OCI-LY3 (cell line): ENCODE data around the gene LXN.

Experiments used
- H2AFZ ChIP-seq: fragments of 200-600, 300-600 bp; shearing (Covaris generic); 2 replicates; pipeline ENCODE4 v1.6.0; 2014; ENCODE audit warnings: antibody characterized with exemption, low read depth, low read length
- H3K27ac ChIP-seq: fragments of 200-600, 300-600 bp; sonication (generic); 2 replicates; pipeline ENCODE4 v1.5.1; 2014; ENCODE audit warnings: mild to moderate bottlenecking, low read length, moderate library complexity, mixed read lengths
- H3K27me3 ChIP-seq: fragments of 200-600, 300-600 bp; sonication (generic); 2 replicates; pipeline ENCODE4 v1.6.1; 2014; ENCODE audit warnings: low read depth, low read length, mixed read lengths
- H3K36me3 ChIP-seq: fragments of 200-600, 300-600 bp; sonication (generic); replicated peaks from 2 replicates; pipeline ENCODE3; 2014; ENCODE audit warnings: low read depth, low read length, mixed read lengths
- H3K4me1 ChIP-seq: fragments of 300-600, 200-600 bp; sonication (generic); 2 replicates; pipeline ENCODE4 v1.6.1; 2014; ENCODE audit warnings: low read length, mixed read lengths
- H3K4me2 ChIP-seq: fragments of 200-600, 300-600 bp; sonication (generic); 2 replicates; pipeline ENCODE4 v1.6.1; 2014; ENCODE audit warnings: low read length, mixed read lengths
- H3K4me3 ChIP-seq: fragments of 300-600, 200-600 bp; sonication (generic); 2 replicates; pipeline ENCODE4 v1.5.1; 2014; ENCODE audit warnings: antibody characterized with exemption, mild to moderate bottlenecking, low read length, moderate library complexity
- H3K79me2 ChIP-seq: fragments of 300-600, 200-600 bp; shearing (Covaris generic); 2 replicates; pipeline ENCODE4 v1.6.1; 2014; ENCODE audit warnings: mild to moderate bottlenecking, low read length, mixed read lengths
- H3K9ac ChIP-seq: fragments of 300-600, 200-600 bp; shearing (Covaris generic); 2 replicates; pipeline ENCODE4 v1.6.0; 2014; ENCODE audit warnings: mild to moderate bottlenecking, low read length, moderate library complexity
- H3K9me3 ChIP-seq: fragments of 200-600, 300-600 bp; shearing (Covaris generic); 2 replicates; pipeline ENCODE4 v1.6.1; 2014; ENCODE audit warnings: low read length, mixed read lengths; ENCODE audit not compliant: insufficient read depth
- H4K20me1 ChIP-seq: fragments of 200-600, 300-600 bp; sonication (generic); 2 replicates; pipeline ENCODE4 v1.6.1; 2016; ENCODE audit warnings: low read length, mixed read lengths; ENCODE audit not compliant: insufficient read depth
- CTCF ChIP-seq: fragments of 200-600, 300-600 bp; sonication (generic); IDR thresholded peaks from 2 replicates; pipeline ENCODE4 v1.5.1; 2014; ENCODE audit warnings: antibody characterized with exemption, low read length, low read depth
- EZH2phosphoT487 ChIP-seq: fragments of 200-600 bp; shearing (Covaris generic); IDR thresholded peaks from 2 replicates; pipeline ENCODE4 v1.6.1; 2018; ENCODE audit warnings: antibody characterized with exemption, mixed run types, low read depth

Gene LXN

DNA sequence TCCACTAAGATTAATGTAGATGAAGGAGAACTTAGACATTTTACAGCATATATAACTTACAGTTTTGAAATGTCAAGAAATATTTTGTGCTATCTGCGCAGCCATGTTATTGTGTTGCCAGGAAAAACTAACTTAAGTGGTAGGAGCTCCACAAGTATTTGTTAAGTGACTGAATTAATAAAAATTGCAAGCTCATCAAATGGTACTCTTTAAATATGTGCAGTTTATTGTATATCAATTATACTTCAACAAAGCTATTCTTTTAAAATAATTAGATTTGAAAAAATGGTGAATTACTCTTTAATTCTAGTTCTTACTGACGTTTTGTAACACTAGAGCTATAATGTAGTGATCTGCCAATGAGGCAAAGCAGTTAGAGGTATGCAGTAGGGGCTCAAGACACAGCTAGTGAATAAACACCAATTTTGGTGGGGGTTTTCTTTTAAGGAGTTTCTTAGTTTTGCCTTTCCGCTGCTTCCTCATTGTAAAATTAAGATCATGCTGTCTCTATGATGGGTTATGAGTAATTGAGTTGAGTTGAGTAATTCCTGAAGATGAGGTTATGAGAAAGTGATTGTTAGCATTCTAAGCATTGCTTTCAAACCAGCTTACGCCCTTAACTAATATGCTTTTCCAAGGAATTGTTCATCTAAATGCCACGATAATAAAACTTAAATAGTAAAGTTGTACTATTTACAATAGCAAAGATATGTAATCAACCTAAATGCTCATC, 10.9 kb upstream of the LXN start:
- TF ChIP-seq EZH2phosphoT487 (no peak), CTCF (no peak)
- Histone ChIP-seq H4K20me1 (no peaks in the 10 kb centered on the region), H3K9ac (no peak overlapping the region), H3K4me2 (no peak overlapping the region), H3K9me3 (no peaks in the 10 kb centered on the region), H3K4me3 (no peak overlapping the region), H2AFZ (no peak overlapping the region), H3K4me1 (peaks cover 4% of the 10 kb centered on the region), H3K79me2 (no peaks in the 10 kb centered on the region), H3K36me3 (peaks cover 4% of the 10 kb centered on the region), H3K27me3 (no peaks in the 10 kb centered on the region), H3K27ac (no peak overlapping the region)

DNA sequence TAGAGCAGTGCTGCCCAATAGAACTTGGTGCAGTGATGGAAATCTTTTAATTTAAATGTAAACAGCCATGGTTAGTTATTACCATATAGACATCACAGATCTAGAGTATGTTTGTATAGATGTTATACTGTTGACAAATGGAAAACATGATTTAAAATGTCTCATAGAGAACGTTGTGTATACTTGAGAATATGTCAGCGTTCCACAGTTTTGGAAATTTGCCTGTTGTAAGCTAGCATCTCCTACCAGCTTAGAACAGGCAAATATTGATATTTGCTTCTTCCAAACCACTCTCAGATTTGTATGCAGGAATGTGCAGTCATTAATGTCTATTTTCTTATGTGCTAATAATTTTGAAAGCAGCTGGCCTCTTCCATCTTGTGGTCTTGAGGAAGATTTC, 8.4 kb upstream of the LXN start:
- no peak overlapping the region for H3K27ac ChIP-seq
- peaks cover 4% of the 10 kb centered on the region for H3K4me1 ChIP-seq
- no peaks in the 10 kb centered on the region for H3K79me2 ChIP-seq
- H3K36me3 ChIP-seq: peaks cover 4% of the 10 kb centered on the region
- TF ChIP-seq CTCF: no peak
- no peak for TF ChIP-seq EZH2phosphoT487
- no peak overlapping the region for H2AFZ ChIP-seq
- H3K9ac ChIP-seq: no peak overlapping the region
- no peaks in the 10 kb centered on the region for H3K9me3 ChIP-seq
- H3K4me2 ChIP-seq: no peak overlapping the region
- no peaks in the 10 kb centered on the region for H4K20me1 ChIP-seq
- no peaks in the 10 kb centered on the region for H3K27me3 ChIP-seq
- no peak overlapping the region for H3K4me3 ChIP-seq

DNA sequence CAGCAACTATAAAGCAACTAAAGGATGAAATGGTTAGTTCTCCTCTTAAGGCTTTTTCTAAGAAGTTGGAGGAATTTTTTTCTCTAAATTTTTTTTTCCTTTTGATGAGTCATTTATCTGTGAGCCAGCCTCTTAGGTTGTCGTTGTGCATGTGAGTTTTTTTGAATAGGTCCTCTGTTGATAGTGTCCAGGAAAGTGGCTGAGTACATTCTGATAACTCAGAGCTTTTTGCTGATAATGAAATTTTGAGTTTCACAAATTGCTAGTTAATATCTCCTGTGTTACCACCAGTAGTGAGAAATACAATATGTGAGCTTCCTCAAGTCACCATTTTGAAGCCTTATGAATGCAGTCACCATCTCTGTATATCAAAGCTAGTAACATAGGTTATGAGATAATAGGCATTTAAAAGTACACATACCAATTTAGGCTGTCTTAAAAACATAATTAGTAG, 7.1 kb upstream of the LXN start:
- H3K4me3 ChIP-seq: no peak overlapping the region
- TF ChIP-seq EZH2phosphoT487 (no peak), CTCF (no peak)
- H3K79me2 ChIP-seq: no peaks in the 10 kb centered on the region
- no peaks in the 10 kb centered on the region for H3K9me3 ChIP-seq
- no peaks in the 10 kb centered on the region for H3K36me3 ChIP-seq
- H4K20me1 ChIP-seq: no peaks in the 10 kb centered on the region
- no peak overlapping the region for H3K4me2 ChIP-seq
- H3K27ac ChIP-seq: no peak overlapping the region
- H3K4me1 ChIP-seq: peaks cover 4% of the 10 kb centered on the region
- H3K27me3 ChIP-seq: no peaks in the 10 kb centered on the region
- no peak overlapping the region for H3K9ac ChIP-seq
- no peak overlapping the region for H2AFZ ChIP-seq

GRCh38 chr3:158678687-158679086, 6.2 kb upstream of the LXN start:
- no peak for TF ChIP-seq CTCF
- no peak for TF ChIP-seq EZH2phosphoT487
- Histone ChIP-seq H3K9me3 (no peaks in the 10 kb centered on the region), H3K27ac (no peak overlapping the region), H3K27me3 (no peaks in the 10 kb centered on the region), H2AFZ (no peak overlapping the region), H3K4me2 (no peak overlapping the region), H4K20me1 (no peaks in the 10 kb centered on the region), H3K9ac (no peak overlapping the region), H3K4me1 (peaks cover 4% of the 10 kb centered on the region), H3K4me3 (no peak overlapping the region), H3K79me2 (no peaks in the 10 kb centered on the region), H3K36me3 (no peaks in the 10 kb centered on the region)
